ENCODE measurements around the gene RCAN1. TPM values are rescaled to one million over a fixed set of nuclear protein-coding genes. Genes with fewer than 3 reads are reported as not detected.

RCAN1 gene
- total RNA-seq, 1 donor from 2014 or later: 13.0 TPM

DNA sequence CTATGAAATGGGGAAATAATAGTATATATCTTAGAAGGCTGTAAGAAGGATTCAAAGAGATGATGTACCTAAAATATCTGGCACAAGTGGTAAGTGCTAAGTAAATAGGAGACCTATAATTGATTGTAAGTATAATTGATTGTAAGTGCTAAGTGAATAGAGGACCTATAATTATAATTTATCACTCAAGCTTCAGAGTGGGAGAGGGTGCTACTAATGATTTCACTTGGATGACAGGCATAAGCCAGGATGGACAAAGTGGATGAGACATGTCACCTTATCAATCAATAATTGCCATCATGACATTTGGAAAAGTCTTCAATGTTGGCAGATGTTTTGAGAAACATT is 11.2 kb downstream of the RCAN1 start:
- Mint-ChIP-seq H3K4me3 (no peak overlapping the region), H3K9me3 (no peaks in the 10 kb centered on the region), H3K27ac (ENCODE audit: unreplicated experiment) (no peak overlapping the region), H3K27me3 (ENCODE audit: low read depth) (no peaks in the 10 kb centered on the region), H3K36me3 (ENCODE audit: low read depth) (no peaks in the 10 kb centered on the region), H3K4me1 (peaks cover 11% of the 10 kb centered on the region)
- TF ChIP-seq CTCF (conservative IDR thresholded peaks at IDR 0.05): no peak
- DNase-seq (ENCODE audit: low read depth, low spot score): no peak

- peak; percentile 87 for TF ChIP-seq CTCF (conservative IDR thresholded peaks at IDR 0.05)
- DNase-seq (ENCODE audit: low read depth, low spot score): peak; percentile 79
- Mint-ChIP-seq H3K27me3 (ENCODE audit: low read depth) (no peaks in the 10 kb centered on the region), H3K27ac (ENCODE audit: unreplicated experiment) (no peak overlapping the region), H3K4me1 (peaks cover 11% of the 10 kb centered on the region), H3K36me3 (ENCODE audit: low read depth) (no peaks in the 10 kb centered on the region), H3K9me3 (no peaks in the 10 kb centered on the region), H3K4me3 (no peak overlapping the region)
These were observed 11.8 kb downstream of the RCAN1 start for GRCh38 chr21:34603002-34603709.

DNA sequence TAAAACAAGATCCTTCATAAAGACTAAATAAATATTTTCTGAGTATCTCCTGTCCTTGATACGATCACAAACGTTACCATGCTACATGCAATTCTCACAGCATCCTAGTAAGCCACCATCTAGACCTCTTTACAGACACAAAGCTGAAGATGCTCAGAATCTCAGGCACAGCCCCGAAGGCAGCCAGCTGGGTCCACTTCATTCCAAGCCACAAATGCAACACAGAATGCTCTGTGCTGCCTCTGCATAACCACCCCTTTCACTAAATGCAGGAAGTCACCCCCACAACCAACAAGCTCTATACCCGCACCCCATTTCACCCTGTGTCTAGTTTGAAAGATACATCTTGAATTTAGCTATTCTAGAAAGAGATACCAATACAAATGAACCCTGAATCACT is 12.9 kb downstream of the RCAN1 start:
- Mint-ChIP-seq H3K27ac (ENCODE audit: unreplicated experiment) (no peak overlapping the region), H3K4me3 (no peak overlapping the region), H3K4me1 (peaks cover 11% of the 10 kb centered on the region), H3K9me3 (no peaks in the 10 kb centered on the region), H3K27me3 (ENCODE audit: low read depth) (no peaks in the 10 kb centered on the region), H3K36me3 (ENCODE audit: low read depth) (no peaks in the 10 kb centered on the region)
- DNase-seq (ENCODE audit: low read depth, low spot score): no peak
- TF ChIP-seq CTCF (conservative IDR thresholded peaks at IDR 0.05): no peak

GRCh38 chr21:34599534-34600101 is 15.3 kb downstream of the RCAN1 start:
- H3K9me3 Mint-ChIP-seq: no peaks in the 10 kb centered on the region
- TF ChIP-seq CTCF (conservative IDR thresholded peaks at IDR 0.05): no peak
- H3K27ac Mint-ChIP-seq (ENCODE audit: unreplicated experiment): no peak overlapping the region
- no peak overlapping the region for H3K4me3 Mint-ChIP-seq
- no peak for DNase-seq (ENCODE audit: low read depth, low spot score)
- no peaks in the 10 kb centered on the region for H3K27me3 Mint-ChIP-seq (ENCODE audit: low read depth)
- peaks cover 5% of the 10 kb centered on the region for H3K4me1 Mint-ChIP-seq
- no peaks in the 10 kb centered on the region for H3K36me3 Mint-ChIP-seq (ENCODE audit: low read depth)

DNA sequence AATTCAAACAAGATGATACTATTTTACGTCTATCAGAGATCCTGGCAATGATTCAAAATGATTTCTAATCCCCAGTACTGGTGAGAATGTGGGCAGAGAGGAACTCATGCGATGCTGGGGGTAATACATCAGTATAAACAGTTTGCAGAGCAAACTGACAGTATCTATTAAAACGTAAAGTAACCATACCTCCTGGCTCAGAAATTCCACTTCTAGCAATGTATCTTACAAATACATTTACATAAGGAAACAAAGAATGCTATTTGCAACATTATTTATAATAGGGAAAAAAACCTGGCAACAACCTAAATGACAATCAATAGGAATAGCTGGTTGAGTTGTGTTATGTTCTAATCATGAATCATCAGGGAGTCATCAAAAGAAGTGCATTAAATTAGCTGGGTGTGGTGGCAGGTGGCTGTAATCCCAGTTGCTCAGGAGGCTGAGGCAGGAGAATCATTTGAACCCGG is 15.9 kb downstream of the RCAN1 start:
- no peak overlapping the region for H3K4me3 Mint-ChIP-seq
- no peak overlapping the region for H3K27ac Mint-ChIP-seq (ENCODE audit: unreplicated experiment)
- H3K9me3 Mint-ChIP-seq: no peaks in the 10 kb centered on the region
- H3K27me3 Mint-ChIP-seq (ENCODE audit: low read depth): no peaks in the 10 kb centered on the region
- DNase-seq (ENCODE audit: low read depth, low spot score): no peak
- no peak for TF ChIP-seq CTCF (conservative IDR thresholded peaks at IDR 0.05)
- H3K36me3 Mint-ChIP-seq (ENCODE audit: low read depth): no peaks in the 10 kb centered on the region
- peaks cover 6% of the 10 kb centered on the region for H3K4me1 Mint-ChIP-seq
